GM12878 (cell line): Measurements from ENCODE around the gene ANKRD34A. TPM values are rescaled to one million over a fixed set of nuclear protein-coding genes. Genes with fewer than 3 reads are reported as not detected.

Source experiments
- ATAC-seq: fragments of 200-7000 bp; cut with Tn5 transposase; 3 replicates; pipeline ENCODE4 v1.9.1; 2020; ENCODE audit warnings: mild to moderate bottlenecking, moderate library complexity
- BruUV-seq: library from RNA; stranded (reverse); fragments of 400-500 nt; replicated peaks from 2 replicates; lab custom pipeline; 2021; lab: Mats Ljungman, UMichigan
- CTCF ChIA-PET: fragments of 300-600 bp; sonication (Branson Sonifier 250); formaldehyde crosslinking; extraction: SDS; loops from one replicate; lab custom pipeline; 2021; ENCODE audit warnings: inconsistent platforms; lab: Yijun Ruan, JAX
- POLR2A ChIA-PET: fragments of 350-600 bp; formaldehyde crosslinking; extraction: SDS; loops from one replicate; lab custom pipeline; 2021; ENCODE audit warnings: inconsistent platforms; lab: Charles Lee
- RAD21 ChIA-PET: fragments of 300-600 bp; sonication (Branson Sonifier 250); formaldehyde crosslinking; loops from one replicate; lab custom pipeline; 2023; ENCODE audit warnings: antibody characterized with exemption; ENCODE audit not compliant: unreplicated experiment; lab: Charles Lee
- SMC1A ChIA-PET: fragments of 300-600 bp; sonication (Branson Sonifier 250); formaldehyde crosslinking; loops from one replicate; lab custom pipeline; 2023; ENCODE audit not compliant: unreplicated experiment, uncharacterized antibody; lab: Charles Lee
- DNase-seq: peaks from one replicate; pipeline ENCODE4 v3.0.0-alpha.2; 2011; ENCODE audit warnings: low read depth, low spot score
- FAIRE-seq: peaks from 3 replicates; lab custom pipeline; 2011; peaks lifted over from hg19 to GRCh38; lab: Jason Lieb, UNC
- H2AFZ ChIP-seq: 2 replicates; pipeline ENCODE4 v1.6.0; 2011; ENCODE audit warnings: low read depth, low read length, control low read depth; ENCODE audit not compliant: control insufficient read depth
- H3K27ac ChIP-seq: 2 replicates; pipeline ENCODE4 v1.5.1; 2011; ENCODE audit warnings: control low read depth; ENCODE audit not compliant: control insufficient read depth, insufficient read depth
- H3K27me3 ChIP-seq, 2 experiments: replicated peaks in 1 of 2; 2 replicates each; pipeline versions ENCODE4 v1.6.0 to v1.6.1; 2011; ENCODE audit warnings: low read length in 1 of 2; ENCODE audit not compliant: control insufficient read depth in 2 of 2, insufficient read depth in 2 of 2
- H3K36me3 ChIP-seq, 2 experiments: 2 replicates each; pipeline ENCODE4 v1.5.1; 2011; ENCODE audit warnings: low read length in 1 of 2; ENCODE audit not compliant: control insufficient read depth in 2 of 2, insufficient read depth in 2 of 2
- H3K4me1 ChIP-seq: 2 replicates; pipeline ENCODE4 v1.6.1; 2011; ENCODE audit warnings: mild to moderate bottlenecking, low read length, moderate library complexity, mixed read lengths; ENCODE audit not compliant: control insufficient read depth, insufficient read depth
- H3K4me2 ChIP-seq: 2 replicates; pipeline ENCODE4 v1.6.0; 2011; ENCODE audit warnings: control low read depth; ENCODE audit not compliant: control insufficient read depth, insufficient read depth
- H3K4me3 ChIP-seq: fragments of 200-600 bp; sonication (generic); 2 replicates; pipeline ENCODE4 v1.5.1; 2016
- H3K79me2 ChIP-seq: 2 replicates; pipeline ENCODE4 v1.6.0; 2011; ENCODE audit warnings: low read length; ENCODE audit not compliant: control insufficient read depth, insufficient read depth
- H3K9ac ChIP-seq: 2 replicates; pipeline ENCODE4 v1.8.0; 2011; ENCODE audit warnings: low read length, control low read depth, mixed read lengths; ENCODE audit not compliant: control insufficient read depth, insufficient read depth
- H3K9me3 ChIP-seq: replicated peaks from 3 replicates; pipeline ENCODE4 v1.5.1; 2011; ENCODE audit warnings: mild to moderate bottlenecking, low read length; ENCODE audit not compliant: control insufficient read depth, insufficient read depth
- H4K20me1 ChIP-seq: 2 replicates; pipeline ENCODE4 v1.6.0; 2011; ENCODE audit not compliant: control insufficient read depth, insufficient read depth
- CBX3 ChIP-seq: fragments of 200-600 bp; sonication (generic); IDR thresholded peaks from 2 replicates; pipeline ENCODE4 v1.6.1; 2016; ENCODE audit warnings: low read depth, borderline replicate concordance
- DPF2 ChIP-seq: fragments of 450-650 bp; IDR thresholded peaks from 2 replicates; pipeline ENCODE4 v1.6.1; 2017; ENCODE audit warnings: mild to moderate bottlenecking
- IKZF1 ChIP-seq: fragments of 450-650 bp; conservative IDR thresholded peaks from 2 replicates; pipeline ENCODE4 v1.6.1; 2017; ENCODE audit warnings: antibody characterized with exemption, mild to moderate bottlenecking
- MTA2 ChIP-seq: fragments of 450-650 bp; IDR thresholded peaks from 2 replicates; pipeline ENCODE4 v1.6.1; 2016; ENCODE audit warnings: low read depth, mild to moderate bottlenecking, moderate library complexity
- NBN ChIP-seq: fragments of 450-650 bp; IDR thresholded peaks from 2 replicates; pipeline ENCODE4 v1.6.1; 2016
- PAX5 ChIP-seq: IDR thresholded peaks from 2 replicates; pipeline ENCODE4 v1.6.1; 2011; ENCODE audit warnings: low read depth, low read length, borderline replicate concordance
- SIN3A ChIP-seq: IDR thresholded peaks from 2 replicates; pipeline ENCODE4 v1.6.1; 2012; ENCODE audit warnings: low read depth, low read length, improper control_type of control experiment
- TCF7 ChIP-seq: IDR thresholded peaks from 2 replicates; pipeline ENCODE4 v1.6.1; 2014; ENCODE audit warnings: antibody characterized with exemption, borderline replicate concordance
- ZBTB33 ChIP-seq: fragments of 450-650 bp; IDR thresholded peaks from 2 replicates; pipeline ENCODE4 v1.6.1; 2017; ENCODE audit warnings: mild to moderate bottlenecking
- WGBS: methylation state at CpG from one replicate; pipeline ENCODE4 v1.1.6; 2016; ENCODE audit warnings: low lambda C conversion rate; ENCODE audit not compliant: insufficient replicate concordance, insufficient coverage; ENCODE audit errors: missing lambda C conversion rate; 5-methylcytosine and 5-hydroxymethylcytosine counted together
- in situ Hi-C: fragments of 300-500 bp; cut with MboI; formaldehyde crosslinking; loops from 9 replicates; pipeline ENCODE4 v1.14.3; 2018; ENCODE audit warnings: mixed read lengths
- intact Hi-C: fragments of 100-400 bp; cut with micrococcal nuclease; formaldehyde crosslinking; loops from one replicate; pipeline ENCODE4 v1.14.2; 2022; ENCODE audit not compliant: unreplicated experiment
- polyA plus RNA-seq, 11 experiments: library from polyadenylated mRNA; depleted of rRNA in 4 of 11; unstranded in 6 of 11; stranded (reverse) in 5 of 11; fragments of >200 nt; fragmentation: Nextera tagmentation in 4 of 11; fragmentation: Illumina TruSeq in 1 of 11; extraction: Ambion mirVana in 4 of 11; extraction: Trizol in 1 of 11; gene quantifications; 1 replicate in 1 of 11; 2 replicates in 10 of 11; pipeline versions ENCODE4 v1.2.1 to v1.2.3, GENCODE V29; 2011 to 2016; ENCODE audit warnings: inconsistent platforms in 2 of 11, missing spikeins in 2 of 11, low read depth in 1 of 11
- total RNA-seq, 4 experiments: library from RNA; depleted of rRNA in 3 of 4; stranded (reverse); fragments of >200 nt in 3 of 4; fragmentation: Illumina TruSeq in 1 of 4; extraction: Trizol in 1 of 4; gene quantifications; 2 replicates each; pipeline versions ENCODE4 v1.2.1 to v1.2.3, GENCODE V29; 2013 to 2021
- TF ChIP-seq, protein P1 (sequence below): IDR thresholded peaks from 2 replicates; pipeline ENCODE4 v1.6.1; 2011; ENCODE audit warnings: borderline replicate concordance, low read depth, mild to moderate bottlenecking, moderate library complexity, mixed read lengths, low read length; ENCODE audit not compliant: insufficient read depth; ENCODE audit errors: extremely low read length

The ANKRD34A gene
- total and polyA plus RNA-seq, 10 of the 15 experiments (the other 5 are each of a cell fraction or from before 2014, with no cell fraction given), result 0.40 to 3.5 (median 1.6) TPM

- intact Hi-C loops (no loop called here), in situ Hi-C loops (no loop called here)
- no peaks in the 10 kb centered on the region for H3K79me2 ChIP-seq
- ChIA-PET POLR2A (interaction anchor here (0.8 to 2.1 kb wide), 8 partner anchors 9 to 58 kb away, joined by 3 to 12 read pairs (median 4); partner anchors contain the start of genes LIX1L and TXNIP), SMC1A (interaction anchor here (0.7 to 10.9 kb wide), 5 partner anchors 11 to 71 kb away, joined by 3 to 244 read pairs (median 7); partner anchors contain the start of genes ANKRD34A, POLR3GL and TXNIP), RAD21 (interaction anchor here (1.5 to 7.9 kb wide), 3 partner anchors 12 to 17 kb away, joined by 6 to 100 read pairs (median 6); partner anchors contain the start of genes ANKRD34A, POLR3GL and TXNIP), CTCF (interaction anchor here (0.6 to 9.4 kb wide), 5 partner anchors 10 to 52 kb away, joined by 3 to 361 read pairs (median 7); partner anchors contain the start of gene TXNIP)
- BruUV-seq, result no TSS peak
- no peak overlapping the region for H3K4me3 ChIP-seq
- no peaks in the 10 kb centered on the region for H3K36me3 ChIP-seq
- H3K27ac ChIP-seq, result no peak overlapping the region
- DNase-seq (no peak), ATAC-seq (no peak), FAIRE-seq (no peak)
- no peaks in the 10 kb centered on the region for H3K27me3 ChIP-seq
- 72% methylated on average over 6 of the region's 6 CpGs for WGBS
- no peak for TF ChIP-seq PAX5
- no peak for TF ChIP-seq IKZF1
- no peak for TF ChIP-seq NBN
- TF ChIP-seq MTA2, result no peak
- no peak for TF ChIP-seq DPF2
- no peak for TF ChIP-seq CBX3
- no peak for TF ChIP-seq TCF7
- TF ChIP-seq, protein P1, sequence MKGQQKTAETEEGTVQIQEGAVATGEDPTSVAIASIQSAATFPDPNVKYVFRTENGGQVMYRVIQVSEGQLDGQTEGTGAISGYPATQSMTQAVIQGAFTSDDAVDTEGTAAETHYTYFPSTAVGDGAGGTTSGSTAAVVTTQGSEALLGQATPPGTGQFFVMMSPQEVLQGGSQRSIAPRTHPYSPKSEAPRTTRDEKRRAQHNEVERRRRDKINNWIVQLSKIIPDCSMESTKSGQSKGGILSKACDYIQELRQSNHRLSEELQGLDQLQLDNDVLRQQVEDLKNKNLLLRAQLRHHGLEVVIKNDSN, result no peak
- TF ChIP-seq SIN3A, result no peak
- TF ChIP-seq ZBTB33, result no peak
- H3K9me3 ChIP-seq, result no peaks in the 10 kb centered on the region
- no peak overlapping the region for H3K4me2 ChIP-seq
- H3K4me1 ChIP-seq, result peaks cover 54% of the 10 kb centered on the region
- H4K20me1 ChIP-seq, result no peaks in the 10 kb centered on the region
- H2AFZ ChIP-seq, result no peak overlapping the region
- H3K9ac ChIP-seq, result no peak overlapping the region
Observed at GRCh38 chr1:145982010-145982723, 17.8 kb upstream of the ANKRD34A start.
